Subcutaneous adipose tissue (tissue), 4 donors: ENCODE data around the gene LRRC4C. TPM values are rescaled to one million over a fixed set of nuclear protein-coding genes. Genes with fewer than 3 reads are reported as not detected.

ENCODE experiments used
- CTCF ChIP-seq: fragments of 450-650 bp; IDR thresholded peaks from one replicate; pipeline ENCODE4 v1.5.1; 2016; ENCODE audit warnings: low read depth, mild to moderate bottlenecking, control low read depth, antibody characterized with exemption, moderate library complexity
- total RNA-seq, 4 donors: library from RNA; depleted of rRNA; stranded (reverse); fragments of >200 nt; gene quantifications; one replicate each; pipeline ENCODE4 v1.1.0, GENCODE V29; 2016

The LRRC4C gene
- total RNA-seq, 4 donors from 2014 or later = 0.16 to 1.3 (median 1.0) TPM; not detected in 1

- TF ChIP-seq CTCF = no peak
Measured at GRCh38 chr11:41451011-41451410, 8.4 kb downstream of the LRRC4C start.

- TF ChIP-seq CTCF = no peak
Measured at GRCh38 chr11:41449483-41450050, 9.9 kb downstream of the LRRC4C start.

DNA sequence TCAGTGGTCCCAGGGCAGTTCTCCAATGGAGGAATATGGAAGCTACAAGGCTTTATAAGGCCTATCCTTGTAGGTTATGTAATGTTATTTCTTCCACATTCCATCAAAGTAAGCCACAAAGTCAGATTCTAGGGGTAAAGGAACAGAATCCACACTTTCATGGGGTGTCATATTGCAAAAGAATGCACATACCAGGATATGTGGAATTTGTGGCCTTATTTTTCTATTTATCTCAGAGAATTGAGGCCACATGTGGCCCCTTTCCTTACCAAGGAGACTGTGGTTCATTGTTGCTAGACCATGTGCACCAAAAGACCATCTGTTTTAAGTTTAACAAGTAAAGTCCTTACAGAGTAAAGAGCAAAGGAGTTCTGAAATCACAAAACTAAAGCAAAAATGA lies 12.9 kb downstream of the LRRC4C start:
- no peak for TF ChIP-seq CTCF

DNA sequence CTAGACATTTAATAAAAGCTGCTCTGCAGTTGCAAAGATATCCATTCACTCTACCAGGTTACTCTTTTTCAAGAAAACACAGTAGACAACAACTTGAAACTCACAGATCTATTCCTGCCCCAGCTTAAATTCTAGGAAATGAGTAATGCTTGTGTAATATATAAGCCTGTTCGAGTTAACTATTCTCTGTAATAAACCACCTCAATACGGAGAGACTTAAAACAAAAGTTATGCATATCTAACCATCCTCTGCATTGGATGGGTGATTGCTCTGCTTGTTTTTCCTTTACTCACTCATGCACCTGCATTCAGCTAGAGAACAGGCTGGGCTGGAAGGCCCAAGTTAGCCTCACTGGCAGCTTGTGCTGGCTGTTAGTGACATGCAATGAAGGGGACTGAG lies 13.3 kb downstream of the LRRC4C start:
- no peak for TF ChIP-seq CTCF

DNA sequence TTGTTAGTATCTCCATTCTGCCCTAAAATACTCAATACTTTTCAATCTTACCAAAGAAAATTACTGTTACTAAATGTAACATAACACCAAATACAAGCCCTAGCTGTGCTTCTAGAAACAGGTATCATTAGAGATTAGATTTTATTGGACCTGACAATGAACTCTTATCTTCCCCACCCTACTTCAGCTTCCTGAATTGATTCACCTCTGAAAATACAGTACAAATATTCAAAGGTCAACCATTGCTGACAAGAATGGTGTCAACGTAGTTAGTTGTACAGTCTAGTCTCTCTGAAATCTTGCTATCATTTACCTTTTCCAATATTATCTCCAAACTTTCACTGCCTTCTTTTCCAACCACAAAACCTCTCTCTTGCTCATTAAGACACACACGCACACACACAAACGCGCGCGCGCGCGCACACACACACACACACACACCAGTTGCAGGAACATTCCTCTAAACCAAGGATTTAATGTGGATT lies 22.4 kb downstream of the LRRC4C start:
- TF ChIP-seq CTCF = no peak

DNA sequence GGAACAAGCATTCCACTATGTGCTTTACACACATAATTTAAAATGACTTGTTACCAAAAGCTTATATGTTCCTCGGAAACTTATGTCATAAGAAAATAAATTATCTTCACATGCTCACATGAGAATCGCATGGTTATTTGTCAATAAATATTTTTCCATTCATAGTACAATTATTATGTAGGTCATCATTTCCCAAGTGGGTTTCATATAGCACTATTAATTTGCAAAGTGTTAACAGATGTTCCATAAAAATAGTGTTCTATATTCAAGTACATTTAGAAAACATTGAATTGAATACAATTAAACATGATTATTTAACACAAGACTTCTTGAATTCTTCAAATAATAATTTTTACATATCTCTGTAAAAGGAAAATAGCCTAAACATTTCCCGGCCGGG lies 23.9 kb downstream of the LRRC4C start:
- no peak for TF ChIP-seq CTCF

GRCh38 chr11:41431784-41432183 lies 27.7 kb downstream of the LRRC4C start:
- TF ChIP-seq CTCF = no peak
